Measurements from ENCODE around the gene GALNT12. TPM values are rescaled to one million over a fixed set of nuclear protein-coding genes. Genes with fewer than 3 reads are reported as not detected.

Gene GALNT12
- under 1 TPM in 4 of 6 experiments, not detected in 2; 0.07 to 0.32 (median 0.15) TPM for total RNA-seq (2021; fragmentation: NEBNext Ultra II Directional; extraction: Animal tissue kit (Norgen Biotek cat#: 25700))
- long read RNA-seq = 0 reads

DNA sequence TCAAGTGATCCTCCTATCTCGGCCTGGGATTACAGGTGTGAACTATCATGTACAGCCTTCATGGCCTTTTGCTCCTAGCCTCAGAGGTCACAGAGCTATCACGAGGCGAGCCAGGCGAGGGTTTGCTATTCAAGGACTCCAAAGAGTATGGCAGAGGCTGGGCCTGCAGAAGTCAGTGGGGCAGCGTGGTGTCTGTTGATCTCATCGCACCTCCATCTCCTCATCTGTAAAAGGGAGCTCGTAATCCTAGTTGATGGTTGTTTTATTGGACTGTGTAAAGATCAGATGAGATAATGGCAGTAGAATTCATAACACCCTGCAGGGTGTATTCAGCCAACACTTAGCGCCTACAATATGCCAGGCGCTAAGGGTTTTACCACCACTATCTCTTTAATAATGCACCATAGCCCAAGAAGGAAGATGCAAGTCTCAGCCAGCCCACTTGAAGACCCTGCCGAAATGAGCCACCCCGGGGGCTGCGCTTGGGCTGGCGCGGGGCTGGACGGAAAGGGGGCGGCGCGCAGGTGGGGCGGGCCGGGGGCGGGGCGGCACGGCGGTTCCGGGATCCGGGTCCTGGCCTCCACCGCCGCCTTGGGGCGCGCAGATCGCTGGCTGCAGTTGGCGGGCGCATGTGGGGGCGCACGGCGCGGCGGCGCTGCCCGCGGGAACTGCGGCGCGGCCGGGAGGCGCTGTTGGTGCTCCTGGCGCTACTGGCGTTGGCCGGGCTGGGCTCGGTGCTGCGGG is at the start of gene GALNT12:
GALNT12 (plus strand) TSS at position 601 of the 744 bp plus-strand sequence; CDS start at position 630, 29 bp downstream.
- DNase-seq = no peak
- H3K4me3 Mint-ChIP-seq = peak within 1 kb of the TSS; percentile 80
- H3K36me3 Mint-ChIP-seq (ENCODE audit: low read depth) = no peaks in the 10 kb centered on the region
- no peak for TF ChIP-seq CTCF (IDR thresholded peaks at IDR 0.05)
- no peaks in the 10 kb centered on the region for H3K9me3 Mint-ChIP-seq
- H3K4me1 Mint-ChIP-seq (ENCODE audit: low read depth) = peaks cover 26% of the 10 kb centered on the region
- H3K27me3 Mint-ChIP-seq (ENCODE audit: insufficient read depth) = peaks cover 54% of the 10 kb centered on the region
- H3K27ac Mint-ChIP-seq = no peak within 1 kb of the TSS

- DNase-seq = no peak
- Mint-ChIP-seq H3K27ac (no peak overlapping the region), H3K9me3 (peaks cover 11% of the 10 kb centered on the region), H3K4me1 (ENCODE audit: low read depth) (peaks cover 8% of the 10 kb centered on the region), H3K36me3 (ENCODE audit: low read depth) (peaks cover 38% of the 10 kb centered on the region), H3K27me3 (ENCODE audit: insufficient read depth) (peaks cover 2% of the 10 kb centered on the region; the same call in 1 of the 2 replicates), H3K4me3 (no peak overlapping the region)
- no peak for TF ChIP-seq CTCF (IDR thresholded peaks at IDR 0.05)
These were observed 47.2 kb upstream of the GALNT12 start for GRCh38 chr9:98760231-98760630.

DNA sequence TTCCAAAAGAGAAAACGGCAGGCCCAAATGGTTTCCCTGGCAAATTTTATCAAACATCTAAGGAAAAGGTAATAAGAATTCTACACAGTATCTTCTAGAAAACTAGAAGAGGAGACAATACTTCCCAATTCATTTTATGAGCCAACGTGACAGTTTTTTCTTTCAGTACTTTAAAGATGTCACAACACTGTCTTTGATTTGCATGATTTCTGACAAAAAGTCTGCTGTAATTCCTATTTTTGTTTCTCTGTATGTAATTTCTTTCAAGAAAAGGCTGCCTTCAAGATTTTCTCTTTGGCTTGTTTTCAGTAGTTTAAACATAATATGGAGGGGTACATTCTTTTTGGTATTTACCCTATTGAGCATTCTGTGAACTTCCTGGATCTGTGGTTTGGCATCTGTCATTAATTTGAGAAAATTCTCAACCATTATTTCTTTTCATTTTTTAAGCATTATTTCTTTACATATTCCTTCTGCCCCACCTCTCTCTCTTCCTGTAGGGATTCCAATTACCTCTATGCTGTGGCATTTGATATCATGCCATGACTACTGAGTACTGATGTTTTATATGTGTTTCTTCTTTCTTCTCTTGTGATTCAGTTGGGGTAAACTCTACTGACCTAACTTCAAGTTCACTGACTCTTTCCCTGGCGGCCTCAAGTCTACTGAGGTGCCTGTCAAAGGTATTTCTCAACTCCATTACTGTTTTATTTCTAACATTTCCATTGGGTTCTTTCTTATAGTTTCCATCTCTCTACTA is 43.3 kb upstream of the GALNT12 start:
- no peak for TF ChIP-seq CTCF (IDR thresholded peaks at IDR 0.05)
- H3K4me3 Mint-ChIP-seq = no peak overlapping the region
- H3K27ac Mint-ChIP-seq = no peak overlapping the region
- peaks cover 1% of the 10 kb centered on the region for H3K27me3 Mint-ChIP-seq (ENCODE audit: insufficient read depth)
- H3K9me3 Mint-ChIP-seq = no peaks in the 10 kb centered on the region
- H3K4me1 Mint-ChIP-seq (ENCODE audit: low read depth) = peaks cover 8% of the 10 kb centered on the region
- peak; percentile 7 for DNase-seq
- H3K36me3 Mint-ChIP-seq (ENCODE audit: low read depth) = peaks cover 19% of the 10 kb centered on the region

- peaks cover 1% of the 10 kb centered on the region for H3K27me3 Mint-ChIP-seq (ENCODE audit: insufficient read depth)
- peaks cover 8% of the 10 kb centered on the region for H3K4me1 Mint-ChIP-seq (ENCODE audit: low read depth)
- no peaks in the 10 kb centered on the region for H3K9me3 Mint-ChIP-seq
- peaks cover 20% of the 10 kb centered on the region for H3K36me3 Mint-ChIP-seq (ENCODE audit: low read depth)
- no peak for DNase-seq
- TF ChIP-seq CTCF (IDR thresholded peaks at IDR 0.05) = no peak
- H3K27ac Mint-ChIP-seq = no peak overlapping the region
- no peak overlapping the region for H3K4me3 Mint-ChIP-seq
These were observed 42.2 kb upstream of the GALNT12 start for GRCh38 chr9:98765256-98765655.

- Mint-ChIP-seq H3K27me3 (ENCODE audit: insufficient read depth) (peaks cover 1% of the 10 kb centered on the region), H3K4me3 (no peak overlapping the region), H3K27ac (no peak overlapping the region), H3K36me3 (ENCODE audit: low read depth) (peaks cover 29% of the 10 kb centered on the region), H3K4me1 (ENCODE audit: low read depth) (peaks cover 8% of the 10 kb centered on the region), H3K9me3 (no peaks in the 10 kb centered on the region)
- no peak for TF ChIP-seq CTCF (IDR thresholded peaks at IDR 0.05)
- DNase-seq = no peak
These were observed 40.9 kb upstream of the GALNT12 start for GRCh38 chr9:98766586-98766985.
